NCI-H526 treated with DMSO at 0.1 percent for 48 hours (cell line): Measurements from ENCODE around the gene C1orf105.
"Not testable (repeated sequence)": the region's sequence is repeated elsewhere in the genome, so short reads cannot be mapped to it uniquely, and the experiment has no call there.

Source experiments
- DNase-seq: peaks from one replicate; lab custom pipeline; 2025; lab: John Stamatoyannopoulos, UW

C1orf105 gene

GRCh38 chr1:172420385-172420784 is at the start of gene C1orf105:
Gene C1orf105, plus strand, starts transcription at chr1:172420685. Its CDS starts 201 bp downstream, at chr1:172420886.
- no peak for DNase-seq

GRCh38 chr1:172371646-172372045 is 48.8 kb upstream of the C1orf105 start:
- DNase-seq = not testable (repeated sequence)

GRCh38 chr1:172373864-172374263 is 46.6 kb upstream of the C1orf105 start:
- DNase-seq = no peak

- no peak for DNase-seq
Observed at GRCh38 chr1:172375211-172375631, 45.3 kb upstream of the C1orf105 start.

- peak; percentile 81 for DNase-seq
Observed at GRCh38 chr1:172376431-172376830, 44.1 kb upstream of the C1orf105 start.

GRCh38 chr1:172377565-172377964 is 42.9 kb upstream of the C1orf105 start:
- DNase-seq = no peak

- DNase-seq = peak; percentile 41
Observed at GRCh38 chr1:172378109-172378760, 42.2 kb upstream of the C1orf105 start.

- no peak for DNase-seq
Observed at GRCh38 chr1:172380441-172381244, 39.8 kb upstream of the C1orf105 start.

GRCh38 chr1:172381946-172382345 is 38.5 kb upstream of the C1orf105 start:
- DNase-seq = no peak

- no peak for DNase-seq
Observed at GRCh38 chr1:172382406-172382805, 38.1 kb upstream of the C1orf105 start.

GRCh38 chr1:172382990-172383389 is 37.5 kb upstream of the C1orf105 start:
- no peak for DNase-seq

GRCh38 chr1:172383536-172383935 is 36.9 kb upstream of the C1orf105 start:
- DNase-seq = no peak

GRCh38 chr1:172384656-172385055 is 35.8 kb upstream of the C1orf105 start:
- DNase-seq = no peak

- DNase-seq = no peak
Observed at GRCh38 chr1:172386046-172386445, 34.4 kb upstream of the C1orf105 start.

GRCh38 chr1:172388490-172388889 is 32.0 kb upstream of the C1orf105 start:
- no peak for DNase-seq

GRCh38 chr1:172390301-172390682 is 30.2 kb upstream of the C1orf105 start:
- DNase-seq = no peak

GRCh38 chr1:172390683-172391551 is 29.6 kb upstream of the C1orf105 start:
- DNase-seq = no peak

GRCh38 chr1:172391976-172392375 is 28.5 kb upstream of the C1orf105 start:
- DNase-seq = no peak

GRCh38 chr1:172393354-172393753 is 27.1 kb upstream of the C1orf105 start:
- DNase-seq = no peak

GRCh38 chr1:172394141-172394751 is 26.2 kb upstream of the C1orf105 start:
- no peak for DNase-seq

- DNase-seq = no peak
Observed at GRCh38 chr1:172394811-172395210, 25.7 kb upstream of the C1orf105 start.

GRCh38 chr1:172395576-172395975 is 24.9 kb upstream of the C1orf105 start:
- no peak for DNase-seq
